NOMO-1 (cell line): Measurements from ENCODE around the gene PUSL1.
A peak's percentile ranks its signal among the peaks of the same experiment; 100 is the strongest.

Experiments used
- DNase-seq, 2 experiments: peaks; one replicate each; lab custom pipeline; 2025; ENCODE audit not compliant: unreplicated experiment in 2 of 2; lab: John Stamatoyannopoulos, UW

Gene PUSL1

DNA sequence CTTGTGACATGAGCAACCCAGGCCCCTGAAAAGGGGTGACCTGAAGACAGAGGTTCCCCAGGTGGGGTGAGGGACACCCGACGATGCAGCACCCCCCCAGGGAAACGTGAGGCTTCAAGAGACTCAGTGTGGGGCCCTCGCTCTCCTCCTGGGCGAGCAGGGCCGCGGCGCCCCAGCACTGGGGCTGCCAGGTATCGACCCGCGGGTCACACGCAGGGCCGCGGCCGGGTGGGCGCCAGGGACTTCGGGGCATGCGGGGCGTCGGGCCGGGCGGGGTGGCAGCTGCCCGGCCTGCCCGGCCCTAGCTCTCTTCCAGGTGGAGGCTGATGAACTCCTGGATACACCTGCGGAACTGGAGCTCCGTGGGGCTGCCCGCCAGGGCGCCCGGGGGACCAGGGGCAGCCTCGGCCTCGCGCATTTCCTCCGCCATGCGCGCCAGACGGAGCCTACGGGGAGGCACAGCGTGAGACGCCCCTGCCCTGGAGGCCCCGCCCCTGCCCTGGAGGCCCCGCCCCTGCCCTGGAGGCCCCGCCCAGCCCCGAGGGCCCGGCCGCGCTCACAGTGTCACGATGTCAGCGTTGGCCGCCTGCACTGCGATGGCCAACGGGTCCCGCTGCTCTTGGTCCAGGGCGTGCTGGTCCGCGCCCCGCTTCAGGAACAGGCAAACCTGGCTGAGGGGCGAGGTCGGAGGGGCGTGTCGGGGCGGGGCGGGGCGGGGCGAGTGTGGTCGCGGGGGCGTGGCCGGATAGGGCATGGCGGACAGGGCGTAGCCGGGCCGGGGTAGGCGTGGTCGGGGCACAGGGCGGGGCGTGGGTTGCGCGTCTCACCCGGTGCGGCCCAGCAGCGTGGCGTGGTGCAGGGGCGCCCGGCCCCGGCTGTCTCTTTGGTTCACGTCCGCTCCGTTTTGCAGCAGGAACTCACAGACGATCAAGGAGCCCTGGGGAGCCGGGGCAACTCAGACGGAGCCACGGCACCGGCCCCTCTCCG, 14.8 kb upstream of the PUSL1 start:
- DNase-seq, result no peak

DNA sequence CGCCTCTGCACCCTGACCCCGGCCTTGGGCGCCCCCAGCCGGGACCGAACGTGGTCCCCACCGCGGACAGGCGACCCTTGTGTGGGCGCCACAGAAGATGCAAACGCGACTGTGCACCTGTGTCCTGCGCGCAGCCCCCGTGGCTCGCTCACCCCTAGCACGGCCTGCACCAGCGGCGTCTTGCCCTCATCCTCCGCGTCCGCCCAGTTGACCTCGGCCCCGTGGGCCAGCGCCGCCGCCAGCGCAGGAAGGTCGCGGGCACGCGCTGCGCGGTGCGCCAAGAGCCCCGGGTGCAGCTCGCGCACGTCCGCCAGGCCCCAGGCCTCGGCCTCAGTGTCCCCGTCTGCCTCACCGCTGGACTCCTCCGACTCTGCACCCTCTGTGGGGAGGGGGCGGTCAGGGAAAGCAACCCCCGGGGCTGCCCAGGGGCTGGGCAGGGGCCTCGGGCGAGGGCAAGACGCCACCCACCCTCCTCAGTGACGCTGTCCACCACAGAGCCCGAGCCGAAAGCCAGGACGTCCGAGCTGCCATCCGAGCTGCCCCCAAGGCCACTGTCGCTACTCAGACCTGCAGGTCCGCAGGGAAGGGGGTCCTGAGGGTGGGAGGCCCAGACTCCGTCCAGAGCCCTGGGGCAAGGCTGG, 14.0 kb upstream of the PUSL1 start:
- DNase-seq, result no peak

DNA sequence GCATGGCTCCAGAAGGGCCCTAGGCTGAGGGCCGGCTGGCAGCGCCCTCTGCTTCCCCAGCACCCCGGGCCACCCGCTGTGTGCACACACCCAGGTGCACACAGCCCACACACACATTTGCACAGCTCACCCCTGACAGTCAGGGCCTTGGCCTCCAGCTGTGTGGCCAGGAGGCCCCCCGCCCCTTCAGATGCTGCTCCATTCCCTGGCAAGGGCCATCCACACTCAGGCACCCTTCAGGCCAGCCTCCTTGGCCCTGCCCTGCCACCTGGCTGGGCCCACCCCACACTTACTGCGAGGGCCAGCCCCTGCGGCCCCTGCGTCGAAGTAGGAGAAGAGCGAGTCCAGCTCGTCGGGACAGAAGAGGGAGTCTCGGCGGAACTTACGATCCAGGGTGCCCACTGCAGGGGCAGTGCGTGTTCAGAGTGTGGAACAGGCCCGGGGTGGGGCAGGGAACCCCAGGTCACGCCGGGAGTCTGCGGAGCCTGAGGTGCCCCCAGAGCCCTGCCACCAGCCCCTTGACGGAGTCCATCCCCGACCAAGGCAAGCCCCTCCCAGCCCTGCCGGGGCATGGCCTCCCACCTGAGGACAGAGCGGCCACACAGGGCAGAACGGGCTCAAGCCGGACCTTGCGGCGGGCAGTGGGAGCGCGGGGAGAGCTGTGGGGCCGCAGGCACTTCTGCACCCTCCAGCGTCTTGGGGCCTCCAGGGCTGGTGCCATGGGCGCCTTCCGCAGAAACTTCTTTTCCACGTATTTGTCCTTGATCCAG, 13.1 kb upstream of the PUSL1 start:
- no peak for DNase-seq

- no peak for DNase-seq
These were observed 12.0 kb upstream of the PUSL1 start for GRCh38 chr1:1296070-1297061.

DNA sequence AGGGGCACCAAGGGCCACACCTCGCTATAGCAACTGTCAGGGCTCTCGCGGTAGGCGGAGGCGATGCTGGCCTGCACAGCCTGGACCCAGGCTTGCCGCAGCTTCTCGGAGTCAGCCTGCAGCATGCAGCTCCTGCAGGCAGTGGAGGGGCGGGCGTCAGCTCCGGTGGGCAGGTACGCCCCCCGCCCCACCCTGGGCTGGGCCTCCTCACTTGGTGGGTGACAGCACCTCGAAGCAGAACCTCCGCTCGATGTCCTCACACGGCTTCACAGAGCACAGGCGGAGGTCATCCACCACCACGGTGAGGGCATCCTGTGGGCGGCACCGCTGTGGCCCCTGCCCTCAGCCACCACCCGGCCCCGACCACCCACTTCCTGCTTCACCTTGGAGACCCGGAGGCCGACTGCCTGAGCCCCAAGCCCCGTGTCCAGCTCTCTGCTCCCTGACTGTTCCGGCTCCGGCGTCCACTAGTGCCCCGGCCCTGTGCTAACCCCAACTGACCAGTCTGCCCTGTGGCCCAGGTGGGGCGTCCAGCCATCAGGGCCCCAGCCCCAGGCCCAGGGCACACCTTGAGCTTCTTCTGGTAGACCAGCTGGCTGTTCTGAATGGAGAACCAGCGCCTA, 10.5 kb upstream of the PUSL1 start:
- DNase-seq, result no peak

DNA sequence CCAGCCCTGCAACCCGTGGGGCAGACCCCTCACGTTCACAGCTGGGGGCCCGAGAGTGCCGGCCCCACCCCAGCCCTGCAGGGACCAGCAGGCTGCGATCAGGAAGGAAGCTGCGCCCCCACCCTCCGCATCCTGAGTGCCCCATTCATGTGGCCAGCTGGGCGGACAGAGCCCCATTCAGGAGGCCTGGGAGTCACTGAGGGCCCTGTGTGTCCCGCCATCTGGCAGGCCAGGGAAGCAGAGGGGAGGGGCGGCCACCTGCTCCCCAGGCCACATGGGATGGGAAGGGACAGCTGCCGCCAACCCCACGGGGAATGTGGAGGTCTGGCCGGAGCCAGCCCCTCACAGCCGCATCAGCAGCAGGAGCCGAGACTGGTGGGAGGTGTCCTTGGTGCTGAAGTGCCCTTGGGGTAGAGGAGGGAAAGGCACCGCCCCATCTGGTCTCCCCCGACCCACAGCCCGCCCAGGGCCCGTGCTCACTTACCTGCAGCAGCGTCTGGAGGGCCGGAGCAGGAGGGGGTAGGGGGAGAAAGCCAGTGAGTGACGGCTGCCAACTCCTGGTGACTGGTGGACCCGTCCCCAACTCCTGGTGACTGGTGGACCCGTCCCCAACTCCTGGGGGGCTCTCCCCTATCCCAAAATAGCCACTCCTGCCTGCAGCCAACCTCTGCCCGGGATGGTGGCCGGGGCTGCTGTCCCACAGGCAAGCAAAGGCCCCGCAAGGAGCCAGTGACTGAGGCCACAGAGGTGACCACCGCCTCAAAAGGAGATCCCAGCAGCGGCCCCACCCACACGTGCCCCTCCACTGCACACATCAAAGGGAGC, 9.3 kb upstream of the PUSL1 start:
- DNase-seq, result no peak

DNA sequence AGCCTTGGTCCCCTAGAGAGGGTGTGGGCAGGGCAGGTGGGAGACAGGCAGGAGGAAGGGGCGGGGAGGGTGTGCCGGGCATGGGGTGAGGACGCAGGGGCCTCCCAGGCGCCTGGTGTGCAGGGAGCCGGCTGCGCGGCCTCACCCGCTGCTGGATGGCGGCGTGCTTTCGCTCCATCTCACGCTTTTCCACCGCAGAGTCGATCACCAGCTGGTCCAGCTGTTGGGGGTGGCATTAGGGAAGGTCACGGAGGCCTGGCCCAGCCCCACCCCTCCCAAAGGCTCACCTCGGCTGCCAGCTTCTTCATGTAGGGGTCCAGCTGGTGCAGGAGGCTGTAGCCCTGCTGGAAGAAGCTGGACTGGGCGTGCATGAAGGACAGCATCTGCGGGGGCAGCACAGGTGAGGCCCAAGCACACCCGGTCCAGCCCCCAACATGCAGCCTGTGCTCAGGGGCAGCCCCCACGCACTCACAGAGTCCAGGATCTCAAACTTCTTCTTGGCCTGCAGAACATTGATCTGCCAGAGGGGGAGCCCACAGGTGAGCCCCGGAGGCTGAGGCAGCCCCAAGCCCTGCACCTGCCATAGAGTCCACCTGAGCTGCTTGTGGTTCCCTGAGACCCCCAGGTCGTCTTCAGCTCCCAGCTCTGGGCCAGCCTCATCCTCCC, 8.6 kb upstream of the PUSL1 start:
- DNase-seq, result no peak

GRCh38 chr1:1300352-1300739, 8.1 kb upstream of the PUSL1 start:
- DNase-seq, result no peak

GRCh38 chr1:1302006-1302430, 6.4 kb upstream of the PUSL1 start:
- no peak for DNase-seq

GRCh38 chr1:1302951-1303509, 5.4 kb upstream of the PUSL1 start:
- DNase-seq, result no peak

GRCh38 chr1:1303736-1304135, 4.7 kb upstream of the PUSL1 start:
- DNase-seq, result no peak

DNA sequence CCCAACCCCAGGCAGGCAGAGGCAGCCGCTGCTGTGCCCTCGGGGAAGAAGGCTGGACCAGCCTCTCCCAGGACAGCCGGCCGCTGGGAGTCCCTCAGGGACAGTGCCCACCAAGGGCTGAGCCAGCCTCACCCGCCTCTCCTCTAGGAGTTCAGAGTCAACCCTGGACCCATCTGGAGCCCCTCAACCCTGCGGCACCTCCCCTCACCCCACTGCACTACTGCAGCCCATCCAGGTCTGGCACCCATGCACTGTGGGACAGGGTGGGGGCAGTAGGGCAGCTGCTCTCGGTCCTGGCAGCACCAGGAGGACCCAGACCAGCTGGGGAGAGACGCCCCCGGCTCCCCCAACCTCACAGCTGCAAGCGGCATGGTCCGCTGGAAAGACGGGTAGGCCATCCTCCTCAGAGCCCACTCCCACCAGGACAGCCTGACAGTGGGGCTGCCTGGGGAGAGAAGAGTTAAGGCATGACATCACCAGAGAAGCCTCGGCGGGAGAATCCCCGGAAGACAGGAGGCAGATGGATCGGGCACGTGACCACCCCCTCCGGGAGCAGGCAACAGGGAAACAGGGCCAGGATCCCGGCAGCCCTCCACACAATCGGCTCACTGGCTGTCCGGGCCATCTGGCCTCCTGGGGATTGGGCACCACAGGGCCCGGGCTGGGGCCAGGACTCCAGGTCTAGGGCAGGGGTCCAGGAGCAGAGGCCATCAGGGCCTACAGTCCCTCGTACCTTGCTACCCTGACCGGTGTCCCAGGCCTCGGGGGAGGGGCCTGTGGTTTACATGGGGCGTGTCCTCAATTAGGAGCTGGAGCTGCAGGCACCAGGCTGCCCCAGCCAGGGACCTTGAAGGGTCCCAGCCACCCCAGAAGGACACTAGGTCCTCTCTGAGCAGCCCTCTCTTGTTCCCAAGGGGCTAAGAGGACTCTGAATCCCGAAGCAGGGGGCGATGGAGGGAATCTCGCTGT, 3.8 kb upstream of the PUSL1 start:
- no peak for DNase-seq

- DNase-seq, result peak; percentile 63 to 90
These were observed 2.9 kb upstream of the PUSL1 start for GRCh38 chr1:1305300-1306069.

- no peak for DNase-seq
These were observed 2.2 kb upstream of the PUSL1 start for GRCh38 chr1:1306070-1306660.

- no peak for DNase-seq
These were observed 1.6 kb upstream of the PUSL1 start for GRCh38 chr1:1306661-1307260.
